Stimulated activated CD4-positive, alpha-beta T cell treated with anti-CD3 and anti-CD28 coated beads, Interleukin-1b, Interleukin-23, amount 100 ng/mL, for 1 hour (primary cell): ENCODE results near the gene AGO3.
"Not testable (repeated sequence)": the region's sequence is repeated elsewhere in the genome, so short reads cannot be mapped to it uniquely, and the experiment has no call there.

Experiments
- DNase-seq, 2 donors: peaks; one replicate each; pipeline ENCODE4 v3.0.0-alpha.2; 2020; ENCODE audit warnings: low read depth in 2 of 2

The AGO3 gene

DNA sequence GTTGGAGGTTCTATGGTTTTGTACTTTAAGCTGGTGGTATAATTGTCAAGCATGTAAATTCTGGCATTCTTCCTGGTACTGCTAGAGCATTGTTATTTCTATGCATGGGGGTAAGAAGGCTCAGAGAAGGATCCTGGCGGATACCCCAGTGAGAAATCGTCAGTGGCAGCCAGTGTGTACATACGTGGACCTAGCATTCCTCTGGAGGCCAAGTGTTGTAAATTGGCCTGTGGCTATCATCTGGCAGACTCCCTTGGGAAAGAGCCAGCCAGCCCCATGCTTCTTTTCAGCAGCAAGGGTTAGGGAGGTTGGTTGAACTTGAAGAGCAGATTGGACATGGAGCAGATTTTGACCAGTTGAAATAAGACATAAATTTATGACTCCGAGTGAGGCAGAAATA, 5.2 kb upstream of the AGO3 start:
- no peak for DNase-seq

DNA sequence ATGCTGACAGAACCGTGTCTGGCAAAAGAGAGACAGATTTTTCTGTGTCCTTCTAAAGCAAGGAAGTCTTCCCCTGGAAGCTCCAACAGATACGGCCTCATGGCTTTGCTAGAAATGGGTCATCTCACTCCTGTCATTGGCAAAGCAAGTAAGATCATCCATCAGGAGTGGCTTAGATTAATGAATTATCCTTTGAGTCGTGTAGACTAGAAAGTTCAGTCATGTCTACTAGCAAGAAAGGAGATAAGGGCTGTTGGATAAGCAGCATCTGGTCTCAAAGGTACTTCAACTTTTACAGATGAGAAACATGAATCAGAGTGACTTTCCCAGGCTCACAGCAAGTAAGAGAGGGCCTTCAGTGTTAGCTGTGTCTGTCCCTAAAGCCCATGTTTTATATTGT, 3.4 kb upstream of the AGO3 start:
- DNase-seq: no peak

DNA sequence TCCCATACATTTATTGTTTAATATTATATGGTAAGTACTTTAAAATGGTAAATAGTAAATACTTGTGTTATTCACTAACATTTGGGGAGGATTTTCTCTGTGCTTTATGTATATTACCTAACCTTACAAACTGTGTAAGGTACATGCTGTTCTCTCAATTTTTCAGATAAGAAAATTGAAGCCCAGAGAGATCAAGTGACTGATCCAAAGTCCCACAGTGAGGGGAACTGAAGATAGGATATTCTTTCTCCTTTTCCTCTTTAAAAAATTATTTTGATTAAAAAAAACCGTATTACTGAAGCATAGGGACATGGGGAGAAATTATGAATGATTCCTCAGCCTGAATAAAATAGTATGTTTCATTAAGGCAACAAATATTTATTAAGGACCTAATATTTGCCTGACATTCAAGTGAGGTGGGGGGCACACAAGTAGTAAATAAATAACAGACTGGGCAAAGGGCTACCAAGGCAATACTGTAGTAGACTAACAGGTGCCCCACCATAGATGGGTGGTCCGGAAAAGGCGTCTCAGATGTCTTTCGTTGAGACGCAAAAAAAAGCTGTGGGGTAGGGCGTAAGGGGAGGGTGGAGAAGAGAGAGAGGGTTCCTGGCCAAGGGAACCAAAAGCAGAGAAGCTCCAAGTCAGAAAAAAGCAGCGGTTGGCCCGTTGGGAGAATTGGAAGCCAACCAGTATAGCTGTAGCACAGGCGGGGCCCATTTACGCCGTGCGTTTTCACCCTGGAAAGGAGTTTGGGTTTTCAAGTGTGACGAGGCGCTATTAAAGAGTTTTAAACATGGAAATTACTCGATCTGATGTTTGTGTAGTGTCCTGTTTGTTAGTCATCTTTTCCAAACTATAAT, 944 bp upstream of the AGO3 start:
- DNase-seq: peak in 1 of 2 donors; percentile 17

DNA sequence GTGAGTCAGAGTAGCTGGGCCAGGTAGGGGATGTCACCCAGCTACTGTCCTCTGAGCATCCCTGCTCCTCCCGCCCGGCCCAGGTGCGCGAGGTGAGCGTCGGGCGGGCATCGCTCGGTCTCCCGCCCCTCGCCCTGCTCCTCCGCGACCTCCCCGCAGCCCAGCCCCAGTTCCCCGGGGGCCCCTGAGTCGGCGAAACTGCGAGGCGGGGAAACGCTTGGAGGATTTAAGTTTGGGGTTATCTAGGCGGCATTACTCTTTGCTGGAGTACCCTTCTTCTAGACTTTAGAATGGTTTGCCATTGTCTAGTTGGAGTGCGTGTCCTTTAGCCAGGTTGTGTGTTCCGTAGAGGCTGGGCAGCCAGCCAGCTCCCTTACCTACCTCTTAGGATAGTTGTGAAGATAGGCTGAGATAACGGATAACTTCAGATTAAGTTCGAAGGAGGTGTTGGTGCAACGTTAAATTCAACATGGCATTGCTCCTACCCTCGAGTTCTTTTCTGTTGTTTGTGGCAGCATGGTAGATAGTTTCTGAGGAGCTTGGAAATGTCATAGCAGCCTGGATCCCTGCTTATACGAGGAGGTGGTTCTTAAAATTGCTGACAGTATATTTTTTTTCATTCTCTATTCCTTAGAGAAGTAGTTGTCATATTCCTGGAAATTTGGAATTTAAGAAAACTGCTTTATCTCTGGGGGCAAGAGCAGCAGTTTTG, 697 bp downstream of the AGO3 start:
- no peak for DNase-seq

DNA sequence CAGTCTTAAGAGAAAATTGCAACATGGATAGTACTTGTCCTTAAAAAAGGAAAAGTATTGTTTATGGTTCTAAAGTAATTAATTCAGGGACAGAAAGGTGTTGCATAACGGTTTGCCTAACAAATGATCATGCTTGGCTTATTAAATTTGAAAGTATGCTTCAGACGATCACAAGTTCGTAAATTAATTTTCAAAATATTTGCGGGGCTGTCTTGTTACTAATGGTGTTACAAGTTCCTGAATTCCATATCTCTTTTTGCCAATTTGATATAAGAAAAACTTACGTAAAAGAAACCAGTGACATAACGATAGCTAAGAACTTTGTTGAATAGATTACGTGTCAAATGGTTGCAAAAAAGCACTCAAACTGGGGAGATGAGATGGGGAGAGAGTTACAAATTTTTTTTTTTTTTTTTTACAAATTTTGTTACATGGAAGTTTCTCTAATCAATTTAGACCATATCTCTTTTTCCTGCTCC, 1.3 kb downstream of the AGO3 start:
- DNase-seq: no peak

DNA sequence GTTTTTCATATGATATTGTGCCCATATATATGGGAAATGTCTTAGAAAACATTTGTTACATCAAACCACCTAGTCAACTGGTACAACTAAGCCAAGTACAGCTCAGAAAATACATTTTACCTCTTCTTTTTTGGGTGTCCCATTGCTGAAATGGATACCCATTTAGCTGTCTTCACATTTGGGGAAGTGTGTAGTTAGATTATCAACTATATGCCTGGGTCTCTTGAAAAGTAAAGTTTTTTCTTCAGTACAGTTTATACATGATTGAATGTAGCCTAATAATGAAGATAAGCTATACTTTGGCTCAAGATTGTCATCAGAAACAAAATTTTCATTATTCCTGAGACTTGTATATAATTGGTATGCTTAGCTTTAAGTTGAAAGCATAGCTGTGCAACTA, 2.0 kb downstream of the AGO3 start:
- no peak for DNase-seq

DNA sequence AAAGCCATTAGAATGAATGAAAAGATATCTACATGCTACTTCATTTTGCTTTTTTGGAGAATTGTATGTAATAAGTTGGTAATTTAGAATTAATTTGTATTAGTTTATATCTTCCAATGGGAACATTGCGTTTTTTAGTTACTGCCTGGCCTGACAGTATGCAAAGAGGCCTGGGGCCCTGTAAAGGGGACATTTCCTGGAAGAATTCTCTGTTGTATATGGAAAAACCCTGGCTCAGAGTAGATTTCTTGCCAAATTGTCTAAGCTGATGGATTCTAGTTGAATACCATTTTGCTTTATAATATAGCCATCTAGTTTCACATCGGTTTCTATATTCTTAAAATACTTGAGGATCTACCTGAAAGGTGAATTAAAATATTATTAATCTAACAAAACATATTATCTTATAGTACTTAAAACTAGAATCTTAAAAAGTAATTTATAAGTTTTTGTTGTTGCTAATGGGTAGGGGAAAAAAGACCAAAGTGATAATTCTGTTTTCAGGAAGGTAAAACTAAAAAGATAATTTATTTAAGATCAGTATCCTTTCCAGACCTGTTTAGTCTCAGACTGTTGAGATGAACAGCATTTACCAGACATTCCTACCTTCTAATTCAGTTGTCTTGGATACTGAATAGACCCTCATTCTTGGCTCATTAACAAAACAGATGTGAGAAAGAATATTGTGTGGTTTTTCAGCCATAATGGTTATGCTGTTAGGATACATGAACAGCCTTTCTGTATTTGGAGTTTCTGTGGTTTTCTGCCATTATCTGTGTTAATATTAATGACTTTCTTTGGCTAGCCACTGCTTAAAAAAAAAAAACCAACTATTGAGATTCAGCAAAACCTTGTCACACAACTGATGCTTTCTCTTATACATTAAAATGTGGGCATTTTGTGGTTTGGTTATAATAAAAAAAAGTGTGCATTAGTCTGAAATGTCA, 4.8 kb downstream of the AGO3 start:
- no peak for DNase-seq

DNA sequence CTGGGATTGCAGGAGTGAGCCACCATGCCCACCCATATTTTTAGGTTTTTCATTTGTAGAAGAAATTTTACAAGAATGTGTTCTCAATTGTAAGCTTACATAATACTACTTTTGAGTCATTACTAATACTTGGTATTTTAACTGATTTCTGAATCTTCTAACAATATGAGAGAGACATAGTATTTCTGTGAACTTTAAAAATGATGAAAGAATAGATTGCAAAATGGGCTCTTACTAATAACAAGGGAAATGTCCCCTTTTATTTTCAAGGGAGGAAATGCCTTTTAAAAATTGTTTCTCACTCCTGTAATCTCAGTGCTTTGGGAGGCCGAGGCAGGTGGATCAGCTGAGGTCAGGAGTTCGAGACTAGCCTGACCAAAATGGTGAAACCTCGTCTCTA, 5.9 kb downstream of the AGO3 start:
- no peak for DNase-seq

DNA sequence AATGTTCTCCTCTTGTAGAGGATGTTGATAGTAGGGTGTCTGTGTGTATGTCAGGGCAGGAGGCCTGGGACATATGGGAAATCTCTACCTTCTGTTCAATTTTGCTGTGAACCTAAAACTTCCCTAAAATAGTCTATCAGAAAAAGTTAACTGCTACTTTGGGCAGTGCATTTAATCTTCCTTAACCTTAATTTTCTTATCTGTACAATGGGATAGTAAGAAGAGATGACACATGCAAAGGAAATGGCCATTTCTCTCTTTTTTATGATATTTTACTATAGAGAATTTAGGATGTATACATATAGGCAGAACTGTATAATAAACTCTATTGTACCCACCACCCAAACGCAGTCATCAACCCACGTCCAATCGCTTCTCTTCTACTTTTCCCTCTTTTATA, 8.6 kb downstream of the AGO3 start:
- DNase-seq: no peak

DNA sequence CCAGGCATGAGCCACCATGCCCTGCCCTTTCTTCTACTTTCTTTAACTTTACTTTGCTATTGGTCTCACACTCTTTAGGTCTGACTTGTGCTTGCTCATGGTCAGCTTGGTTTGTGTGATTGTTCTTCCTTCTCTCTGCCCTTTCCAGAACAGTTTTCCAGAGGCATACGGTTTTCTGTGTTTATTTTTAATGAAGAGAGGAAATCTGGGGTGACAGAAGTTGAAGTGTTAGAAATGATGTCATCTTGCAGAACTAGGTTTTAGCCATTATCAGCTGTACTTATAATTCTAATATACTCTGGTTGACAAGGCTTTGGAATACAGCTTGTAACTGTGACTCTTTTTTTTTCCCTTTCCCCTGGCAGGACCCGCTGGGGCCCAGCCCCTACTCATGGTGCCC, 14.4 kb downstream of the AGO3 start:
- DNase-seq: no peak

DNA sequence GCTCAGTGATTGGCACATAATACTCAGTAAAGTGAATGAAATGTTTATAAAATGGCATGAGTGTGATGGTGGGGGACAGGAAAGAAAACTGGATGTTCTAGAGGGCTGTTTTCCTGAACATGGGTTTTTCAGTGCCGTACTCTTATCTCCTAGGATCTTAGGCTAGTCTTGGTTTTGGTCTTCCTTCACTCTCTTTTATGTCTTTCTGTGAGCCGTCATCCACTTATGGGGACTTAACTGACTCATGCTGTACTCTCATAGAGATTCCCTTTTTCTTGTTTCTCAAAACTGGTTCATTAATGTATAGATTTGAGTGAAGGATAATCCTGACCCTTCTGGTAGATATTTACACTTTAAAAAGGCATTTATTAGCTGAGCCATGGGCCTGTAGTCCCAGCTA, 16.6 kb downstream of the AGO3 start:
- DNase-seq: no peak

DNA sequence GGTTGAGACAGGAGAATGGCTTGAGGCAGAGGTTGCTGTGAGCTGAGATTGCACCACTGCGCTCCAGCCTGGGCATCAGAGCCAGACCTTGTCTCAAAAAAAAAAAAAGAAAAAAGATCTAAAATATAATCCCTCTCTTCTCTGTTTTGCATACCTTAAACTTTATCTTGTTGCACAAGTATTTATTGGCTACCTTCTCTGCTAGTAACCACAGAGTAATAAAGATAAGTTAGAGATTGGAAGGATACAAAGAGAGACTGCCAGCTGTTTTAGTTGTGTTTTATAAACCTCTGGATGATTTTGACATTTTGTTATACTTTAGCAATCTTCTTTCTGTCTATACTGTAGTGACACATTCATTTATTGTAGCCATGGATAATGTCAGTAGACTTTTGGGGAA, 27.7 kb downstream of the AGO3 start:
- no peak for DNase-seq

DNA sequence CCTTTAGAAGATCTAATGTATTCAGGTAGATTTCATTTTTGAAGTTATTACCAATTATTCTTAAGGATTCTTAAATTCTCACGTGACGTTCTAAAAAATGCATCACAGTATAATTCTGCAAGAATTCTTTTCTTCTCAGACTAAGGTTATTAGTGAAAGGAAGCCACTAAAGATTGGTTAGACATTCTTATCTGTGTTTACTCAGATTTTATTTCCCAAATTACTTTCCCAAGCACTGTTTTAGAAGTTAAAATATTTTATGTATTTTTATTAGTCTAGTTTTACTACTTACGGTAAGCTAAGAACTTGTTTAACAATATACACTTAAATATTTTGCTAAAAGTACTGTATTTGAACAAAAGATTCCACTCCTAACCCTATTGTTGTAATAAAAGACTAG, 28.4 kb downstream of the AGO3 start:
- DNase-seq: no peak

DNA sequence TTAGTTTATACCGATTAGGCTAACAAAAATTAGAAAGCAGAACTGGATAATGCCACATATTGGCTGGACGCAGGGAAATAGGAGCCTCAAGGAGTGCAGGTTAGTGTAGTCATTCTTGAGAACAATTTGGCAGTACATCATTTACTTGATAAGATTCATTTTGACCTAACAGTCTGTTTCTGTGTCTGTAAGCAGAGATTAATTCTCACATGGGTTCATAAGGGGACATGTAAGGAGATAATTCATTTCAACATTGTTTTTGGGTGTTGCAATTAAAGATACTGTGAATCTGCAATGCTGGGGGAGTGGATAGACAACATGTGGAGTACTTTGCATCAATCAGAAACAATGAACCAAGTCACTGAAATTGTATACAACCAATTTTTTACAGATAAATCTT, 32.0 kb downstream of the AGO3 start:
- no peak for DNase-seq

DNA sequence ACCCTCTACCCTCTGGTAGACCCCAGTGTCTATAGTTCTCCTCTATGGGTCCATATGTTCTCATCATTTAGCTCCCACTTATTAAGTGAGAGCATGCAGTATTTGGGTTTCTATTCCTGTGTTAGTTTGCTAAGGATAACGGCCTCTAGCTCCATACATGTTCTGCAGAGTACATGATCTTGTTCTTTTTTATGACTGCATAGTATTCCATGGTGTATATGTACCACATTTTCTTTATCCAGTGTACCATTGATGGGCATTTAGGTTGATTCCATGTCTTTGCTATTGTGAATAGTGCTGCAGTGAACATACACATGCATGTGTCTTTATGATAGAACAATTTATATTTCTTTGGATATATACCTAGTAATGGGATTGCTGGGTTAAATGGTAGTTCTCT, 33.4 kb downstream of the AGO3 start:
- not testable (repeated sequence) for DNase-seq

DNA sequence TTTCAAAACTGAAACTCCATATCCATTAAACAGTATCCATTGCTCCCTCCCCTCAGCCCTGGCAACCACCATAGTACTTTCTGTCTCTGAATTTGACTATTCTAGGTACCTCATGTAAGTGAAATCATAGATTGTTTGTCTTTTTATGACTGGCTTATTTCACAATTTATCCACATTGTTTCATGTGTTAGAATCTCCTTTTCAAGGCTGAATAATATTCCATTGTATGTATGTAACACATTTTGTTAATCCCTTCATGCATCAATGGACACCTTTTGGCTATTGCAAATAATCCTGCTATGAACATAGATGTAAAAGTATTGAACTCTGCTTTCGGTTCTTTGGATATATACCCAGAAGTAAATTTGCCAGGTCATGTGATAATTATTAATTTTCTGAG, 37.5 kb downstream of the AGO3 start:
- DNase-seq: no peak

DNA sequence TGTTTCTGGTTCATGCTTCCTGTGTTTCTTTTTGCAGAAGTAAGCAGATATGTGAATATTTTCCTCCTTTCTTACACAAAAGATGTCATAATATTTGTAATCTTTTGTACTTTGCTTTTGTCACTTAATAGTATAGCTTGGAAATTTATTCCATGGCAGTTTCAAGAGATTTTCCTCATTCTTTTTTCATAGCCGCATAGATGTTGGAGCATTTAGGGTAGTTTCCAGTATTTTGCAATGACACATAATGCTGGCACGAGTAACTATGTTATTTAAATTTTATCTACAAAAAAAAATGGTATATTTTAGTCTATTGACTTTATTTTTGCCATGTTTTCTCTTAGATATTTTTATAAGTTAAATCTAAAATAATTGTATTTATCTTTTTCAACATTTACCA, 40.7 kb downstream of the AGO3 start:
- no peak for DNase-seq

DNA sequence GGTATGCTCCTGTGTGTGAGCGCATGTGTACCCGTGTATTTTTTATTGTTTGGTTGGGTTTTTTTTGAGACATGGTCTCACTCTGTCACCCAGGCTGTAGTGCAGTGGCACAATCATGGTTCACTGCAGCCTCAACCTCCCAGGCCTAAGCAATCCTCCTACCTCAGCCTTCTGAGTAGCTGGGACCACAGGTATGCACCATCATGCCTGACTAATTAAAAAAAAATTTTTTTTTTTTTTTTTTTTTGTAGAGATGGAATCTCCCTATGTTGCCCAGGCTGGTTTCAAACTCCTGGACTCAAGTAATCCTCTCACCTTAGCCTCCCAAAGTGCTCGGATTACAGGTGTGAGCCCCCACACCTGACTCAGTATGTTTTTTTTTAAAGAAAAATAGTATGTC, 41.7 kb downstream of the AGO3 start:
- not testable (repeated sequence) for DNase-seq

DNA sequence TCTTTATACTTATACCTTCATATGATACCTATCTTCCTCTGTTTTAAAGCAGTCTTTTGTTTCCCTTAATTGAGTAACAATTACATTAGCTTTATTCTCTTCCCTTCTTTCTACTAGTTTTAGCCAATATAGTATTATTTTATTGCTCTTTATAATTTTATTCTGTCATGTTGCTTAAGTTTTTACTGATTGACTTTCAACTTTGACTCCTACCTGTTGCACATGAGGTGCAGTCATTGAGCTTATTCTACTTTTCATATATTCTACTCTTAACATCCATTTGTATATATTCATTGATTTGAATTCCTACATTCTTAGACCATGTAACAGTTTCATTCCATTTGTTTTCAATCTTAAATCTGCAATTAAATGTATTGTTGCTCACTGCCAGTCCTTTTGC, 49.2 kb downstream of the AGO3 start:
- DNase-seq: no peak

DNA sequence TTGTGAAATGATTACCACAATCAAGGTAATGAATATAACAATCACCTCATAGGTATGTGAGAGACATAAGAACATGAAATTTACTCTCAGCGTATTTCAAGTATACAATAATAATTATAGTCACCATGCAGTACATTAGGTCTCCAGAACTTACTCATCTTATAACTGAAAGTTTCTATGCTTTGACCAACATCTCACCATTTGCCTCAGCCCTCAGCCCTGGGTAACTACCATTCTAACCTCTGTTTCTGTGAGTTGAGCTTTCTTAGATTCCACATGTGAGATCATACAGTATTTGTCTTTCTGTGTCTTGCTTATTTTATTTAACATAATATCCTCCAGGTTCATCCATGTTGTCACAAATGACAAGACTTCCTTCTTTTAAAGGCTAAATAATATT, 57.3 kb downstream of the AGO3 start:
- DNase-seq: no peak

DNA sequence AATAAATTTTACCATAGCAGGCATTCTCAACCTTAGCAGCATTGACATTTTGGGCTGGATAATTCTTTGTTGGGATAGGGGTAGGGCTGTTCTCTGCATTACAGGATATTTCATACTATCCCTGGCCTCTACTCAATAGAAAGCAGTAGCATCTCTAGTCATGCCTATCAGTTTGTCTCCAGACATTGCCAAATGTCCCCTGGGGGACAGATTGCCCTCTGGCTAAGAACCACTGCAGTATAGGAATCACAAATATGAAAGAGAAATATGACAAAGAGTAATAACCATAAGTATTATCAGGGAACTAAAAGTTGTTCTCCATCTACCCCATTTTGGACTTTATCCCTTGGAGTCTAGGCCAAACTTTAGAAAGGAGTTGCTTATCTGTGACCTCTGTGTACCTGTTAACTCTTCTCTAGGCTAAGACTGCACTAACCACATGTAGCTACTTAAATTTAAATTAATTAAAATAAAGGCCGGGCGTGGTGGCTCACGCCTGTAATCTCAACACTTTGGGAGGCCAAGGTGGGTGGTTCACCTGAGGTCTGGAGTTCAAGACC, 76.1 kb downstream of the AGO3 start:
- DNase-seq: no peak

DNA sequence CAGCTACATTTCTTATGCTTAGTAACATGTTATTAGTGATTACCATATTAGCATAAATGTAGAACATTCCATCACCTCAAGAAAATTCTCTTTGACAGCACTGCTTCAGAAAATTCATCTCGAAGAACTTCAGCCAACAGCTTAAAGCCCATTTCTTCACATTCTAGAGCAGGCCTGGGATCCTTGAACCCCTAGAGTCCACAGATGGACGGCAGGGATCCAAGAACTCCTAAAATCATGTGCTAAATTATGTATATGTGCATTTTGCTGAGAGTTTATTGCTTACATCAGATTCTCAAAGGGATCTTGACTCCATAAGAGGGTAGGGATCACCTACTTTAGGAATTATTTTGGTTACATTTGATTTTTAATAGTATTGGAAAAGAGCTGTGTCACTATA, 76.8 kb downstream of the AGO3 start:
- DNase-seq: no peak
